ES-I3 (cell line): ENCODE results near the gene TXNDC8.
"Not testable (repeated sequence)": the region's sequence is repeated elsewhere in the genome, so short reads cannot be mapped to it uniquely, and the experiment has no call there.

ENCODE experiments used
- H3K36me3 ChIP-seq: 2 replicates; pipeline ENCODE4 v1.6.1; 2013; ENCODE audit warnings: mild to moderate bottlenecking, low read length, control low read depth, moderate library complexity; ENCODE audit not compliant: insufficient read depth
- H3K4me1 ChIP-seq: 2 replicates; pipeline ENCODE4 v1.6.1; 2013; ENCODE audit warnings: mild to moderate bottlenecking, control low read depth, low read length; ENCODE audit not compliant: insufficient read depth
- H3K9ac ChIP-seq: 2 replicates; pipeline ENCODE4 v1.6.1; 2013; ENCODE audit warnings: low read depth, mild to moderate bottlenecking, low read length, moderate library complexity
- H3K9me3 ChIP-seq: 2 replicates; pipeline ENCODE4 v1.6.1; 2013; ENCODE audit warnings: mild to moderate bottlenecking, low read length, moderate library complexity; ENCODE audit not compliant: control insufficient read depth, insufficient read depth

TXNDC8 gene

DNA sequence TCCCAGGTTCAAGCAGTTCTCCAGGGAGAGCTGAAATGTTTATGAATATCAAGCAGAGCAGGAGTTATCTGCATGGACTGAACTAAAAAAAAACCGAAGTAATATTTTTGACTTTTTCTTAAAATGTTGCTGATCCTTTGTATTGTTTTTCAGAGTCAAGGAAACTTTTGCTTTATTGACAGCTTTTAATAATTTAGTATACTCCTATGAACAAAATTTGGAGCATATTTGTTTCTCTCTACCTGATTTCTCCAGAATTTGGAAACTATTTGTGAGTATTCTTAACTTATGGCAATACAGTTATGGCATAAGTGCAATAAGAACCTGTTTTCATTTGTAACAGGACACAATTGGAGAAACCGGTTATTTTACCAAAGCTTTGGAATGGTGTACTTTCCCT is 25.7 kb downstream of the TXNDC8 start:
- H3K36me3 ChIP-seq, H3K4me1 ChIP-seq, H3K9me3 ChIP-seq, H3K9ac ChIP-seq: not testable (repeated sequence)

DNA sequence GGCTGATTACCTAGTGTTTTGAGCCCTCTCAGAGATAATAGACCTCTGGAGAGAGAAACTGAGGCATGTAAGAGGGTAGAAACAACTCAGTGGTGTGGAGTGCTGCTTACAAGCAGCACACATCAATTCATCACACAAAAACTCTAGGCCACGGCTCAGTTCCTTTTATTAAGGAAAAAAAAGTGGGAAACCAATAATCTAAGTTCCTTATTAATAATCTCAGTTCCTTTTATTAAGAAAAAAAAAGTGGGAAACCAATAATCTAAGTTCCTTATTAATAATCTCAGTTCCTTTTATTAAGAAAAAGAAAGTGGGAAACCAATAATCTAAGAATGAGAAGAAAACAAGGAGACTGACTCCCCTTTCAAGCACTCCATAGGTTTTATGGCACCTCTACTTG is 28.0 kb downstream of the TXNDC8 start:
- Histone ChIP-seq H3K36me3 (no peaks in the 10 kb centered on the region), H3K9ac (no peak overlapping the region), H3K4me1 (0 out of 2 replicates have a peak, but pooled peaks cover 3% of the 10 kb centered on the region), H3K9me3 (no peaks in the 10 kb centered on the region)

DNA sequence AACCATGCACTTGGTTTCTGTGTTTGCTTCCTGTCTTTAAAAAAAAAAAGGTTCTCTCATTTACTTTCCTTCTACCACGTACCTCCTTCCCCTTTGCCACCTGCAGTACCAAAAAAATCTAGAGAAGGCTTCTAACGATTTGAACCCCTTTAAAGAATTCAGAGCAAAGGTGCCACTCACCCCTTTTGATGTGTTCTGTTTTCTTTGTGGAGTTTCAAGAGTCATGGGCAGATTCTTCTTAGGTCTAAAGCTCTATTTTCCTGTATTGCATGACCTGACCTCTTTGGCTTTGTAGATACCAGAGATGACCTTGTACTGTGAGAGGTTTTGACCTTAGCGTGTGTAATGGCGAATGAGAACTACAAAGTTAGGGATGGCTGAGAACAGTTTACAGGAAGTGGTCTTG is 29.0 kb downstream of the TXNDC8 start:
- Histone ChIP-seq H3K4me1 (0 out of 2 replicates have a peak, but pooled peaks cover 3% of the 10 kb centered on the region), H3K9ac (no peak overlapping the region), H3K36me3 (no peaks in the 10 kb centered on the region), H3K9me3 (no peaks in the 10 kb centered on the region)

DNA sequence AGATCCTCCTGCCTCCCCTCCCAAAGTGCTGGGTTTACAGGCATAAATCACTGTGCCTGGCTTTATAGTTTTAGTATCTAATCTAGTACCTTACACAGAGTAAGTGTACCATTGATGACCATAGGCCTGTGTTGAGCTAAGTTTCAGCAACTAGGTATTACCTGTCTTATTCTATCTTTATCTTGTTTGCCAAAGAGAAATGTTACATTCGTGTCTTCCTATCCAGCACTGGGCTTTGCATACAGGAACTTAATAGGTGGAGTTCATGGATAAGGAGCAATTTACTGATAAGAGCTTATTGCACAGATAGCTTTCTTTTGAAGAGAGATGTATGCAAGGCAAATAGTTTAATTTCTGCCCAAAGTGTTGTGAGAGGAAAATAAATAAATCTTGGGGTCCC is 30.5 kb downstream of the TXNDC8 start:
- 0 out of 2 replicates have a peak, but pooled peaks cover 3% of the 10 kb centered on the region for H3K4me1 ChIP-seq
- H3K9me3 ChIP-seq: no peaks in the 10 kb centered on the region
- H3K36me3 ChIP-seq: no peaks in the 10 kb centered on the region
- H3K9ac ChIP-seq: no peak overlapping the region

DNA sequence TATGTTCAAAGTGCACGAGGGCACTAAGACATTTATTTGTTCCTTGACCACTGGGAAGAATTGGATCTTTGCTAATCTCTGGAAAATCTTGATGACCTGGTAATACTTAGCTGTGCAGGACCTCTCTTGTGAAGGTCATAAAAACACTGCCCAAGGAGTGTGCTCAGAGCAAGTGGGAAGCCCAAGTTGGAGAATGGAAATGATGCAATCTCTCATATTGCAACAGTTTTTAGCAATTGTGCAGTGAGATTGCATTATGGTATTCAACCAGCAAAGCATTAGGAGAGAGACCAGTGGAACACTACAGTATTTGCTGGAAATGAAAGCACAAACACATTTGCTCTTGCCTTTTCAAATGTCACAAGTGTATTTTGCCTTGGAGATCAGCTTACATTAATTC is 34.5 kb downstream of the TXNDC8 start:
- 0 out of 2 replicates have a peak, but pooled peaks cover 2% of the 10 kb centered on the region for H3K4me1 ChIP-seq
- no peaks in the 10 kb centered on the region for H3K36me3 ChIP-seq
- no peaks in the 10 kb centered on the region for H3K9me3 ChIP-seq
- H3K9ac ChIP-seq: no peak overlapping the region

DNA sequence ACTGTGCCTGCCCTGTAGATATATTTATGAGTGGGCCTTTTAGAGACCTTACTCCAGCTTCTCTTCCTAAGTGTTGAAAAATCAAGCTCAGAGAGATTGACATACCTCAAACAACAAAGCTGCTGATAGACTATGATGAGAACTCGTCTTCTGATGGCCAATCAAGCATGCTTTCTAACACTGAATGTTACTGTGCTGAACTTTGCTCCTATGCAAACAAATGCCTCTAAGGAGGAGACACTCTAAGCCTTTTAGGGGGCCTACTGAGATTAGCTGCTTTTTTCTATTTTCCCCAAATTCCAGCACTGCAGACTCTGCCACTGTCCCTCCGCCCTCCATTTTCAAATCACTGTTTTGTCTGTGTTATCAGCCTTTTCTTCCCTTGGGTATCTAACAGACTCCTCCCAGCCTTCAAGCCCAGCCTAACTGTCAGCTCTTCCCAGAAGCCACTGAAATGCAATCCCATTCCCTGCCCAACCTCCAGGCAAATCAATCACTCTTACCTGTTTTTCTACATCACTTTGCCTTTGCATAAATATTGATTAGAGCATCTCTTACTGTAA is 39.5 kb downstream of the TXNDC8 start:
- no peaks in the 10 kb centered on the region for H3K4me1 ChIP-seq
- H3K9ac ChIP-seq: no peak overlapping the region
- H3K36me3 ChIP-seq: no peaks in the 10 kb centered on the region
- H3K9me3 ChIP-seq: no peaks in the 10 kb centered on the region

DNA sequence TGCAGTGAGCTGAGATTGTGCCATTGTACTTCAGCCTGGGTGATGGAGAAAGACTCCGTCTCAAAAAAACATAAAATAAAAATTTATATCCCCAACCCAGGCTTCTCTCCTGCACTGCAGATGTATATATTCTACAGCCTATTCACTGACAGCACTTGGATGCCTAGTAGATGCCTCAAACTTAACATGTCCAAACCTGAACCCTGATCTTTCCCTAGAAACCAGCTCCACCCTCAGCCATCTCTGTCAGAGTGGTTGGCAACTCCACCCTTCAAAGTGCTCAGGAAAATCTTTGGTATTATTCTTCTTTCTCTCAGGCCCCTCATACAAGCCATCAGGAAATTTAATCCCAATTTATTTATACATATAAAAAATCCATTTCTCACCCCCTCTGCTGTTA is 44.4 kb downstream of the TXNDC8 start:
- H3K9me3 ChIP-seq: no peaks in the 10 kb centered on the region
- H3K9ac ChIP-seq: no peak overlapping the region
- no peaks in the 10 kb centered on the region for H3K36me3 ChIP-seq
- no peaks in the 10 kb centered on the region; the same call in 1 of the 2 replicates for H3K4me1 ChIP-seq

DNA sequence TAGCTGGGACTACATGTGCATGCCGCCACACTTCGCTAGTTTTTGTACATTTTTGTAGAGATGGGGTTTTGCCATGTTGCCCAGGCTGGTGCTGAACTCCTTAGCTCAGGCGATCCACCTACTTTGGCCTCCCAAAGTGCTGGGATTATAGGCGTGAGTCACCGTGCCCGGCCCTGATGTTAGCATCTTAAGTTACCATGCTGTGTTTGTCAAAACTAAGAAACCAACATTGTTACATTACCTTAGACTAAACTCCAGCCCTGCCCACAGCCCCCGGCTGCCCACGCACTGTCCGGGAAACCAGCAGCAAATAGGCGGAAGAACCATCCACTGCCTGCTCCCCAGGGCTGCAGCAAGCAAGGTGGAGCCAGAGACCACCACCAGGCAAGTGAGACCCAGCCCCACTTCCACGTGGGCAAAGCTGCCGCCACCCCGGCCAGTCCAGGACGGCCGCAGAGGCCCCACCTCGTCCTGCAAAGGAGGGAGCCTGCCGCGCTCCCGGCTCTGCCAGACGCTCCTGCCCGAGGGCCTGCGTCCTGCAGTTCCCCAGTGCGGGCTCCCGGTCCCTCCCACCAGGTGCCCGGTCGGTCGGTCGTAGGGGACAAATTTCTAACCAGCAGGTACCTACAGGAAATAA is 45.6 kb downstream of the TXNDC8 start:
- no peak overlapping the region for H3K9ac ChIP-seq
- H3K36me3 ChIP-seq: no peaks in the 10 kb centered on the region
- no peaks in the 10 kb centered on the region; the same call in 1 of the 2 replicates for H3K4me1 ChIP-seq
- no peaks in the 10 kb centered on the region for H3K9me3 ChIP-seq

DNA sequence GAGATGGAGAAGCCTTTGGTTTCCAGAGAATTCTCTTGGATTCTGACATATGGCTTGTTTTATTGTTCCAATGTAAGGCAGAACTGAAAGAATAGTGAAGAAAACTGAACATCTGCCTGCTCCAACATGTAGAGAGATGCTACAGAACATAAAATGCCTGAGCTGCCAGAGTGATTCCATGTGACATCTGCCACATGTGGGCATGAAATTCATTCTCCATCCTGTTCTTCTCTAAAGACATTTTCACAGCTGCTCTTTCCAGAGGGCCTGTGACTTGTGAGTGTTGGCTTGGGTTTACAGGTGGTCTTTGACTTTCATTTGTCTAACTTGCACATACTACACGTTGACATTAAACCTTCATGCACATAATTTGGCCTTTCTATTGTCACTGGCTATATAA is 47.7 kb downstream of the TXNDC8 start:
- no peaks in the 10 kb centered on the region for H3K9me3 ChIP-seq
- no peaks in the 10 kb centered on the region for H3K36me3 ChIP-seq
- no peak overlapping the region for H3K9ac ChIP-seq
- no peaks in the 10 kb centered on the region; the same call in 1 of the 2 replicates for H3K4me1 ChIP-seq

DNA sequence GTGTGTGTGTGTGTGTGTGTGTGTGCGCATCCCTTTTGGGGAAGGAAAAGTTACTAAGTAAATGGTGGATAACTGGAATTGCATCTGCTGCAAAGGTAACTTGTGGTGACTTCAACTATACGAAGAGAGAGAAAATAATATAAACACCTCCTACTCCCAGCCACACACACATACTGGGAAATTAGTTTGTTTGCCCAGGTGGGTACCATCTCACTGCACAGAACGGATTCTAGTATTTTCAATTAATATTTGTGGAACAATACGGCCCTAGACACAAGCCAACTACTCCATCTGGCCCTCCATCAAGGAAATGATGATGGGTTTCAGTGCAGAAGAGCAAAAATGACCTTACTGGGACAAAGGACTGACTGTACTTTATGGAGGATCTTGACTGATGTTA is 49.2 kb downstream of the TXNDC8 start:
- no peaks in the 10 kb centered on the region for H3K9me3 ChIP-seq
- no peaks in the 10 kb centered on the region for H3K36me3 ChIP-seq
- H3K9ac ChIP-seq: no peak overlapping the region
- H3K4me1 ChIP-seq: no peaks in the 10 kb centered on the region; the same call in 1 of the 2 replicates

DNA sequence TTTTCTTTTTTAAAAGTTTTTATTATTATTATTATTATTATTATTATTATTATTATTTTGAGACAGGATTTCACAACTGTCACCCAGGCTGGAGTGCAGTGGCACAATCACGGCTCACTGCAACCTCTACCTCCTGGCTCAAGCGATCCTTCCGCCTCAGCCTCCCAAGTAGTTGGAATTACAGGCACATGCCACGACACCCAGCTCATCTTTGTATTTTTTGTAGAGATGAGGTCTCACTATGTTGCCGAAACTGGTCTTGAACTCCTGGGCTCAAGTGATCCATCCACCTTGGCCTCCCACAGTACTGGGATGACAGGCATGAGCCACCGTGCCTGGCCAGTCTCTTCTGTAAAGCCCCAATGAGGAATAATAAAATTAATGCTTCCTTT is 50.4 kb downstream of the TXNDC8 start:
- H3K9ac ChIP-seq: no peak overlapping the region
- H3K4me1 ChIP-seq: no peaks in the 10 kb centered on the region; the same call in 1 of the 2 replicates
- H3K9me3 ChIP-seq: no peaks in the 10 kb centered on the region
- no peaks in the 10 kb centered on the region for H3K36me3 ChIP-seq

DNA sequence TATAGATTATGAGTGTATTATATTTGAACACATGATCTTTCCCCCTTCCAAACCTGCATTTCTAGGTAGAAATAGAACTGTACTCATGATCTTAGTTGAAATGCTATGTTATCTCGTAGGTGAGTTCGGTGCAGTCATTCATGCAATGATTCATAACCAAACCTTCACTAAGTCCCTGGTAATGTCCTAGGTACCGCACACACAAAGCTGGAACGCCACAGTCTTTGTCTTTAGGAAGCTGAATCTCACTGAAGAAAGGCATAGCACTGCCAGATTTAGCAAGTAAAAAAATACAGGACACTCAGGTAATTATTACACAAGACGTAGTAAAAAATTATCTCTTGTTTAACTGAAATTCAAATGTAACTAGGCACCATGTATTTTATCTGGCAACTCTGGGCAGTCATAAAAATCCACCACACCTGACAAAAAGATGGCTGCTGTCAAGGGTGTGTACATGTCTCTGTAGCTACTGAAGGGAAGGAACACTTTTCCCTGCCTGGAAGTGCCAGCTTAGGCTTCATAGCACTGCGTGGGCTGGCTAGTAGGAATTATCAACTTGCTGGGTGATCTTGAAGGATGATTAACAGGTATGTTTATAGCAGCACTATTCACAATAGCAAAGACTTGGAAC is 53.3 kb downstream of the TXNDC8 start:
- Histone ChIP-seq H3K4me1 (no peaks in the 10 kb centered on the region), H3K36me3 (no peaks in the 10 kb centered on the region), H3K9ac (no peak overlapping the region), H3K9me3 (no peaks in the 10 kb centered on the region)

DNA sequence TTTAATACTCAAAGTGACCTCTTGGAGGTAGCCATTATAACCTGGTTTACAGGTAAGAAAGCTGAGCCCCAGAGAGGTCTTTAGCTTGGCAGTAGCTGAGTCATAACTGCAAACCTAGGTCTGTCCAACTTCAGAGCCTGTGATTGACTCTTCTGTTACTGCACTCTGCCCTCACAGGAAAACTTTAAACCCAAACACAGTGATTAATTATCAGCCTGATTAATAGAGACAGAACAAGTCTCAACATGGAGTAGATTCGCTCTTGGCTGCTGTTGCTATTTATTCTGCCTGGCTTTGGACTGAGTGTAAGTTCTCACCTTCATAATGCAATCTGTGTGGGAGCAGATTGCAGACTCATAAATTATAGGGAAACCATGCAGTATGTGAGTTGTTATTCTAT is 53.9 kb downstream of the TXNDC8 start:
- H3K36me3 ChIP-seq: no peaks in the 10 kb centered on the region
- no peaks in the 10 kb centered on the region for H3K9me3 ChIP-seq
- H3K4me1 ChIP-seq: no peaks in the 10 kb centered on the region
- H3K9ac ChIP-seq: no peak overlapping the region

DNA sequence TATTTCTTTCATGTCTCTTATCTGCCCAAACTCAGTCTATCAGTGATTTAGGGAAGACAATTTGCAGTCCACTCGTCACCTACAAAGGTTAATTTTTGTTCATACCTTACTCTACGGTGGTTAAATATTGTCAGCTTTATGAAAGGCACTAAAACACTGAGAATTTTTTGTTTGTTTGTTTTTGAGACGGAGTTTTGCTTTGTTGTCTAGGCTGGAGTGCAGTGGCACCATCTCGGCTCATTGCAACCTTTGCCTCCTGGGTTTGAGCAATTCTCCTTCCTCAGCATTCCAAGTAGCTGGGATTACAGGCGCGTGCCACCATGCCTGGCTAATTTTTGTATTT is 55.0 kb downstream of the TXNDC8 start:
- Histone ChIP-seq H3K9me3 (no peaks in the 10 kb centered on the region), H3K4me1 (no peaks in the 10 kb centered on the region), H3K36me3 (no peaks in the 10 kb centered on the region), H3K9ac (no peak overlapping the region)

DNA sequence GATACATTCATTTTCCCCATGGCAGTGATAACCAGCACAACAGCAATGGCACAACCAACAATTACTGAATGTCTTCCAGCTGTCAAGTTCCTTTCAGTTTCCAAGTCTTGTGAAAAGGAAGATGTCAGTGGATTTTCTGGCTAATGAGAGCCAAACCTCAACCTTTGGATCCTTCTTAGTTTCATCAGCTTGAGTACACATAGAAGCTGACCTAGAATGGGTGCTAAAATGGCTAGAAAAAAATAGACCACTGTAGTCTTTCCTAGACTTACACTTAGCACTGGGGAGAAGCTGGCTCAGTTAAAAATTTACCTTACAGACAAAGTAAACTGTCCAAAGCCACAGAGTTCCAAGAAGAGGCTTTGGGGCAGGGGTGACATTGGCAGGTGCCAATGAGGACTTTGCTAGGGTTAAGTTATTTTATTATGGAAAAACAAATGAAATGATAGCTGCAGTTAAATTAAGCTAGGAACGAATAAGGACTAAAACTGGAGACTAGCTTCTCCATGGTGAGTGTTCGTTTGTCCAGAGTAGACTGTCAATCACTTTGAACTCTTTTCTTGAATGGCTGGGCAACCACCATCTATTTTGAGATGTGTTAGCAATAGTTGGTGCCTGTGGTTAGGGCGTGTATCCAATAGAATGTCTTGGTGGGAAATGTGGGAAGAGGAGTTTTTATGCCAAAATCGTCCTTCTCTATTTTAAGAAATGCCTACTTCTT is 55.5 kb downstream of the TXNDC8 start:
- H3K9ac ChIP-seq: no peak overlapping the region
- no peaks in the 10 kb centered on the region for H3K36me3 ChIP-seq
- H3K9me3 ChIP-seq: no peaks in the 10 kb centered on the region
- no peaks in the 10 kb centered on the region for H3K4me1 ChIP-seq
